HG03196 (cell line): ENCODE data around the gene CYP19A1.
"Not testable (repeated sequence)": the region's sequence is repeated elsewhere in the genome, so short reads cannot be mapped to it uniquely, and the experiment has no call there.

Source experiments
- ATAC-seq: cut with Tn5 transposase; IDR thresholded peaks from one replicate; pipeline ENCODE4 v1.9.1; 2021; ENCODE audit not compliant: unreplicated experiment

Gene CYP19A1

DNA sequence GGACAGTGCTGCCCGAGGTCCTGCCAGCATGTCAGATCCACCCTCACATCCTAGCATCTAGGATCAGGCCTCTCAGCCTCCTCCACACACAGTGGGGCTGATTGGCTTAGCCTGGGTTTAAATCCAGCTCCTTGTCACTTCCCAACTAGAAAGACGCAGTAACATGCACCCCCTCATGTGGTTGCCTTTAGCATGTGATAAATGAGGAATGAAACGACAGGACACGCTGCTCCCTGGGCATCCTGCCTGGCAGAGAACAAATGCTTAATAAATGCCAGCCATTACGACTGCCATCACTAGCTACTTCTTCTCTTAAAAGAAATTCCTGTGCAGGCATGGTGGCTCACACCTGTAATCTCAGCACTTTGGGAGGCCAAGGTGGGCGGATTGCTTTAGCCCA, 149.6 kb downstream of the CYP19A1 start:
- not testable (repeated sequence) for ATAC-seq

DNA sequence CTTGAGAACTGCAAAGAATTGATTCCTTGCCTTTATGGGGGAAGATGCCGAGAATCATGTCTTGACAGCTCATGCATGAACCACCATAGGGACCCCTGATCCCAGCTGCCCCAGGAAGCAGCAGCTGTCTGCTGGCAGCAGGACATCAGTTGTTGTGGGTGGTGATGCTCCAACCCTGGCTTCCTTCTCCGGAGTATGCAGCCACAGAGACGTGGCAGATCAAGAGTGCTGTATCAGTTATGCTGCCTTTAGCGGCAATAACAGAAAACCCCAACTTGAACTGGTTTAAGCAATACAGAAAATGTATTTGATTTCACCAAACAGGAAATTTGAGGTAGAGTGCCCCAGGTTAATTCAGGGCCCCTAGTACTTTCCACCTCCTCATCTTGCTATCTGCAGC, 151.5 kb downstream of the CYP19A1 start:
- no peak for ATAC-seq

DNA sequence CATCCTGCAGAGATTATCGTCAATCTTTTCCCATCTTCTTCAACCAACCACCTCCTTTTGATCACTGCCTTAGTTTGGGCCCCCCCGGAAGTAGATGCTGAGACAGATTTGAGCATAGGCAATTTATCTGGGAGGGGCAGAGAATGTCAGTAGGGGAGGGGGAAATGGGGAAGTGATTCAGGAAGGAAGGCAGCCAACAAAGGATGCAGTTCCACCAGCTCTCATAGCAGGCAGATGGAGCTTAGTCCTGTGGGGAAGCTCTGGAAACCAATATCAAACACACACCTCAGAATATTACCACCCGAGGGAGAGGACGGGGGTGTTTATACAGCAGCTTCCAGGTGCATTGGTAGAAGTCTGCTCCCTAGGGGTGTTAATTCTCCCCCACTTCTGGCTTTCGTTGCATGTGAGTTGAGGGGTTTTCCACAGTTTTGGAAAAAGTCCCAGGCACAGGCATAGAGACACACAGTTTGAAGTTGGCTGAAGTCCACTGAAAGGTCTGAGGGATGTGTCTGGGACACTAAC, 152.2 kb downstream of the CYP19A1 start:
- no peak for ATAC-seq

DNA sequence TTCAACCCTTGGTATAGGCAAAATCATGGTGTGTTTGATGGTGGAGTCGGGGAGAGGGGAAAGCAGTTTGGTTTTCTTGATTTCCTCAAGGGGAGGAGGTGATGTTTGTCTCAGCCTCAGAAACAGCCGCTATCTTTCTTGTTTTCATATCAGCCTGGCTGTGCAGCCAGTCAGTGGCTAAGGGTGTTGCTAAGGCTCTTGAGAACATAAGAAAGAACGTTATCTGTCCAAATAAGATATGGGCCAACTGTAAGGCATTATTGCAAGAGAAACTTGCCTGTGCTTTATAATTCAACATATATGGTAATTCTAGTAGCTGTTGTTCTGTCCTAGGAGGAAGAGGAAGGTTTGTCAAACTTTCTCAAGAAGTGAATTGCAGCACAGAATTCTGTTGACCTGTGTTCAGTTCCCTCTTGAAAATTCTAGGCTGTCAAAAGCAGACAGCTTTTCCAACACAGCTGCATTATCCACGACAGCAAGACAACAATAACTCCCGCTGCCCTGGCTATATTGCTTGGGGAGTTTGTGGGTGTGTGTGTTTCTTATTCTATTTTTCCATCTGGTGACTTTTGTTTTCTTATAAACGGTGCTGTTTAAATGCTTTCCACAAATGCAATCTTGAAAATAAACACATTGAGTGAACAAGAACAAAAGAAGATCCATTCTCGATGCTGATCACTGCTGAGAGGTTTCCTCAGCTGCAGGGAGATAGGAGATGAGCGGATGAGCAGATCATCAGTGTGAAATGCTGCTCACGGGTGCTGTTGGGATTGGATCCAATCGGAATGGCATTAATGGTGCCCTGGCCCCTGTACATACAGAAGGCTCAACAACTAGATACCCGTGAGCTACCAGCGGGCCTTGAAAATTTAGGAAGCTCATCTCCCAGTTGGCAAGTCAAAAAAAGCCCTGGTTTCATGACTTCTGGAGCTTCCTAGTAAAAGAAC, 152.9 kb downstream of the CYP19A1 start:
- no peak for ATAC-seq

DNA sequence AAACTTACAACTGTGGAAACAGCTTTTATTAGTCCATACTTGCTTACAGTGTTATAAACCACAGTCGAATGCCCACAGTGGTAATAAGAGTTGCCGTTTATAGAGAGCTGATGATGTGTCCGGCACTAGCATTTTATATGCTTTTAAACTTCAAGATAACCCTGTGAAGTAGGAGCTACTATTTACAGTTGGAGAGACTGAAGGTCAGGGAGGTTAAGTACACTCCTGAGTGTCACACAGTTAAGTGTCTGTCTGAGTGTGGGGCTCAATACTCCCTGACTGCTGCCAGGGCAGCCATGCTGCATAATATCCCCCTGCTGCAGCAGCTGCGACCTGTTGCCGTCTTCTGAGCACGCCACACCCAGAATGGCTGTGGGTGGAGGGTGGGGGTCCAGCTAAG, 153.8 kb downstream of the CYP19A1 start:
- no peak for ATAC-seq

DNA sequence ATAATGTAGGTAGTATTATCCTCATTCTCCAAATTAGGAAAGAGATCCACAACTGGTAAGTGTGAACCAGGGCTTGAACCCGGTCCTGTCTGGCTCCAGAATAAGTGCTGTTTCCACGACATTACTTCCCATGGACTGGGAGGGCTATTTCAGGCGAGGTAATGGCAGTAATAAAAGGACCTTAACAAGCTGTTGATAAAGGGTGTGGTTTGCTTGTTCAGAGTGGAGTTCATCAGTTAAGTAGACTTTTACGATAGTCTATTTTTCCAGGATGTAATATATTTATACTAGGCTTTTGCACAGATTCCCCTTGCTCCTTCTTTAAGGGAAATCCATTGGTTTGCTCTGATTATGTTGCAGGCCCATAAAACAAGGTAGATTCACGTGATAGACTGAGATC, 155.3 kb downstream of the CYP19A1 start:
- ATAC-seq = no peak

DNA sequence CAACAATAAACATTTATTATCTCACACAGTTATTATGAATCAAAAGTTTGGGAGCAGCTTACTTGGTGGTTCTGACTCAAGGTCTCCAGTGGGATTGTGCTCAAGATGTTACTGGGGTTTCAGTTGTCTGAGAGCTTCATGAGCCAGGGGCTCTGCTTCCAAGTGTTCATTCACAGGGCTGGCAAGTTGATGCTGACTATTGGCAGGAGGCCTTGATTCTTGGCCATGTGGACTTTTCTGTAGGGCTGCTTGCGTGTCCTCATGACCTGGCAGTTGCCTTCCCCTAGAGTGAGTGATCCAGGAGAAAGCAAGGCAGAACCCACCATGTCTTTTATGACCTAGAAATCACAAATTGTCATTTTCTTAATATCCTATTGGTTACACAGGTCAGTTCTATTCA, 156.5 kb downstream of the CYP19A1 start:
- ATAC-seq = no peak

GRCh38 chr15:51181221-51181620, 157.2 kb downstream of the CYP19A1 start:
- no peak for ATAC-seq

- ATAC-seq = no peak
These were observed 157.9 kb downstream of the CYP19A1 start for GRCh38 chr15:51180534-51180933.

DNA sequence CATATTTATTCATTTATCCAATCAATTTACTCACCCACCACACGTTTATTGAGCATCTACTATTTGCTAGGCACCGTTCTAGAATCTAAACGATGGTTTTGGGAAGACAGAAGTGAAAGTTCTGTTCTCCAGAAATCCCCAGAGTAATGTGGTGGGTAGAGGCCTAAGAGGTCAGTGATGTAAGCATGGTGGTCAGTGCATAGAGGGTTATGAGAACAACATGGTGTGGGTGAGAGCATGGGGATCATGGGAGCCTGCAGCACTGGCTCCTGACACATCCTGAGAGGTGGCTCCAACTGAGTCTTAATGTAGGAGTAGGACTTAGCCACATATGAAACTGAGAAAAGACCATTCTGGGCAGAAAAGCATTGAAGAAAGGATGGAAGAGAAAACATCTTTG, 158.4 kb downstream of the CYP19A1 start:
- no peak for ATAC-seq

GRCh38 chr15:51172193-51172592, 166.2 kb downstream of the CYP19A1 start:
- no peak for ATAC-seq

DNA sequence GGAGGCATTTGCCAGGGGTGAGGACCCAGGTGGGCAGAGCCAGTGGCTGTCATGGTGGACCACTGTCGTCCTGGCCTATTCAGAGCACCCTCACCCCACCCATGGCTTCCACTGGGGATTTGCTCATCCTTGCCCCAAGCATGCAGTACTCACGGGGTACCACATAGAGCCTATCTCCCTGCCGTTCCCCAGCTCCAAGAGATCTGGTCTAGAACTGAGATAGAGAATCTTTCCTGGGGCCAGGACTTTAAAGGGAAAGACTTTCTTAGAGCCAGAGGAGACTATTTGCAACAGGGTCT, 166.8 kb downstream of the CYP19A1 start:
- ATAC-seq = no peak

- no peak for ATAC-seq
These were observed 167.3 kb downstream of the CYP19A1 start for GRCh38 chr15:51170882-51171633.

DNA sequence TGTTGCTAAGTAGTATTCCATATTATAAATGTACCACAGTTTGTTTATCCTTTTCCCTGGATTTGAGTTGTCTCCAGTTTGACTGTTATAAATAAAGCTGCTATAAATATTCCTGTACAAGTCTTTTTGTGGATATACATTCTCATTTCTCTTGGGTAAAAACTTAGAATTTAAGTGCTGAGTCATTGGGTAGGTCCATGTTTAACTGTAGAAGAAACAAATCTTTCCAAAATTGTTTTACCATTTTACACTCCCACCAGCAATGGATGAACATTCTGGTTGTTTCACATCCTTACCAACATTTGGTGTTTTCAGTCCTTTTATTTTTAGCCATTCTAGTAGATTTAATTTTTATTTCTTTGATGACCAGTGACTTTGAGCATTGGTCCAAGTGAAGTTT, 169.7 kb downstream of the CYP19A1 start:
- ATAC-seq = no peak

DNA sequence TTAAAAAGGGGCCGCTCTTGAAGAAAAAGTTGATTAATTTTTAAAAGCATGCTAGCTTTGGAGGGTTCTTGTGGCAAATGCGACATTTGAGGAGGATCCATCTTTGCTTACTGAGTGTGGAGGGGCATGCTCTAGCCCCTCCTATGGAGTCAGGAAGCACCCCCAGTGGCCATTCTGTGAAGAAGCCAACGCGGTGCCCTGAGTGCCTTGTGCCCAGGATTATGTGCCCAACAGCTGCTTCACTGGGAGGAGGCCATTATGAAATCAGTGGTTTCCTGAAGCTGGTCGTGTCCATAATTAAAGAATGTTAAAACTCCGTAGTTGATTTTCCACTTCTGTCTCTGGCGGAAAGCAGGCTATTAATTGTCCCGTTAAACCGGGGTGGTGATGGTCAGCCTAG, 174.6 kb downstream of the CYP19A1 start:
- no peak for ATAC-seq

DNA sequence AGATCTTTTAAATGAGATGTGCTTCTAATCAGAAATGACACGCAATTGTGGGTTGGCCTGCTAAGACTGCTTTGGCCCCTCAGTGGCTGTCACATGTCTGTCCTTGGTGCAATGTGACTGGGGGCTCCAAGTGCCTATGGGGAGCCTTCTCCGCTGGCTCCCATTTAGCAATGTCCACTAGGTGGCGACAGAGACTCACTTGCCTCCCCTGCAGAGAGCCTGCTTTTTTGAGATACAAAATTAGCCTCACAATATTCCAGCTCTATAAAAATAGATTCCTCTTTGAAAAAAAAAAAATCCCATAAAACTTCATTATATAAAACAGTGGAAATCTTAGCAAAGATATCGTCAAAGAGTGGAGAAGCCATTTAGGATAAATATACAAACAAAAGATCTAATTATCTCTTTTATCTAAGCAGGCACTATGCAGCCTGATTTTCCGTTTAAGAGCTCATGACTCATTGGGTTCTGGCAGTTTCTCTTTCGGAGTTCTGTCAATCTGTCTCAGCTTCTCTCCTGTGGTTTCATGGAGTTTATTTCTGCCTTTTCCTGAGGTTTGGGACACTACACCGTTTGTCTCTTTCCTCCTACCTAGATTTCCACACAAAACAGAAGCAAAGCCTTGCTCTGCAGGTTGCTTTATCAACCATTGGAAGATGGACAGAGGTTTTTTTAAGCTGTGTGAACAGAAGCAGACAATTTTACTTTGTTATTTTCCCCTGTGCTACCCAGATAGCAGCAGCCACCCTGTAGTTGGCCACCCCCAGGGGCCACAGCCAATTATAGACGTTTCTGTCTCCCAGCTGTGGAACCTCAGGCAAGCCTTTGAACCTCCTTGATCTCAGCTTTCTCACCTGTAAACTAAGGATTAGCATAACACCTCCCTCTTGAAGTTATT, 175.3 kb downstream of the CYP19A1 start:
- ATAC-seq = no peak

DNA sequence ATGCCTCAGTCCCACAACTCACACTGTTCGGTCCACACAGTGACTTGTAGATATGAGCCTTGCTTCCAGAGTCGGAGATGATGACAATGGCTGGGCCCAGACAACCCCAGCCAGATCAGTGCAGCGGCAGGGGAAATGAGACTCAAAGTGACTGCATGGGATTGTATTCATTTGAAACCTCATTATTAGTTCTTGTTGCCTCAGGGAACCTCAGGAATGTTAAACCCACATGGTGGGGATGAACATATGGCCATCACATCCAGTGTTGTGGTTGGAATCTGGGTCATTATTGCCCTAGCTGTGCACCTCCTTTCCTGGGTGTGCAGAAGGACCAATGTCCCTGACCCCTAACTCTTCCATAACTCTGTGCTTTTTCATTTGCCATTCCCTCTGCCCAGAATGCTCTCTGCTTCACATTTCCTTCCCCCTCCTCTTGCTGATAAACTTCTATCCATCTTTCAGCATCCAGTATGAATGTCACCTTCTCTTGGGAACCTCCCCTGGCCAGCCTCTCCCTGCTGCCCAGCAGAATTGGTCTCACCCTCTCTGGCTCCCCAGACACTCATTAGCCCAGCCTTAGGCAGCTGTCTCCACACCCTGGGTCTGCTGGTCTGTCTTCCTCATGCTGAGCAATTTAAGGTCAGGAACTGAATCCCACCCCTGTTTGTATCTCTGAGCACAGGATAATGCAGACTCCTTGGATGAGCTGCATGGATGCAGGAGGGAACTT, 176.7 kb downstream of the CYP19A1 start:
- ATAC-seq = no peak

DNA sequence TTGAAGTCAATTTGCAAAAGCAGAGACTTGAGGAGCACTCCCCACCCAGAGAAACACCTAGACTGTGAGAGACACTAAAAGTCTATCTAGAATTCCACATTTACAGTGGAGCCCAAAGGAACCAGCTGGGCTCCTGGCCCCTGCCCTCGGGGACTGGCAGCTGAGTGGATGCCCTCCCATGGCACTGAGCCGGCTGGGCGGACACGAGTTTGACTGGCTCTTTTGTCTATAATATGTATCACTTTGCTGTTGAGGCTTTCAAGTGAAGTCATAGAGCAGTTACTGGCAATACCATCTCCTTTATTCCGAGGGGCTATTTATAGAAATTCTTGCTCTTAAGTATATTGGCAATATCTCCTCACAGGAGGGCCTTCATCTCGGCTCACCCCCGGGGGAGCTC, 177.9 kb downstream of the CYP19A1 start:
- ATAC-seq = no peak
